GDM1 (cell line): ENCODE data around the gene SAP30L.
A peak's percentile ranks its signal among the peaks of the same experiment; 100 is the strongest.

Experiments used
- DNase-seq: peaks from one replicate; lab custom pipeline; 2025; lab: John Stamatoyannopoulos, UW

SAP30L gene

DNA sequence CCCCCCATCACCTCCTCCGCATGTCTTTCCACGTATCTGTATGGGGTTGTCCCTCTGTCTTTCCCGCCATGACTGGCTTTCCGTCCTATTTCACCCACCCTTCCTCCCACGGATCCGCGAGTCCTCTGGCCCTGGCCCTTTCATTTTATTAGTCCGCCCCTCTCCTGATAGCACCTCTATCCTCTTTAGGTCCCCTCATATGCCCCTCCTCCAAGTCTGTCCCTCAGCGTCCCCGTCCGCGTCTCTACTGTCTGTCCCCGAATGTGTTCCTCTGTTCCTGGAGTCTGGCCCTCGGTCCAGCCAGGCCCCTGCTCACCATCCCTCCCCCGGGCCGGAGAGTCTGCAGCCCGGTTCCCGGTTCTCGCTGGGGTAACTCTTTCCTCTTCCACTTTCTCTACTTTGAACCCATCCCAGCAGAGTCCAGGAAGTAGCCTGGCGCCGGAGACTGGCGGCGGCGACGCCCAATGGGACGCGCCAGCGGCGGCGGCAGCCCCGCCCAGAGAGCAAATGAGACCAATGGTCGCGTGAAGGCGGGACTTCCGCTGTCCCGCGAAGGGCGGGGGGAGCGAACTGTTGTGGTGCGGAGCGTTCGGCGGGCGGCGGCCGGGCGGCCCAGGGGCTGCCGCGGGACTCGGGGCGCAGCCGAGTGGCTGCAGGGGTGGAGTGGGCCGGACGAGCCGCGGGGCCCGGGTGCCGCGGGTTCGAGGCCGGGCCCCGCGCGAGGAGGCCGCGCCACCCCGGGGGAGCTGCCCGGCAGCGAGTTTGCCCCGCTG is at the start of gene SAP30L:
Gene SAP30L, plus strand, starts transcription at position 576 of the 773 bp plus-strand sequence. CDS start 608 bp downstream, outside the sequence.
- DNase-seq: peak; percentile 93

- no peak for DNase-seq
Measured at GRCh38 chr5:154396128-154396527, 49.7 kb upstream of the SAP30L start.

DNA sequence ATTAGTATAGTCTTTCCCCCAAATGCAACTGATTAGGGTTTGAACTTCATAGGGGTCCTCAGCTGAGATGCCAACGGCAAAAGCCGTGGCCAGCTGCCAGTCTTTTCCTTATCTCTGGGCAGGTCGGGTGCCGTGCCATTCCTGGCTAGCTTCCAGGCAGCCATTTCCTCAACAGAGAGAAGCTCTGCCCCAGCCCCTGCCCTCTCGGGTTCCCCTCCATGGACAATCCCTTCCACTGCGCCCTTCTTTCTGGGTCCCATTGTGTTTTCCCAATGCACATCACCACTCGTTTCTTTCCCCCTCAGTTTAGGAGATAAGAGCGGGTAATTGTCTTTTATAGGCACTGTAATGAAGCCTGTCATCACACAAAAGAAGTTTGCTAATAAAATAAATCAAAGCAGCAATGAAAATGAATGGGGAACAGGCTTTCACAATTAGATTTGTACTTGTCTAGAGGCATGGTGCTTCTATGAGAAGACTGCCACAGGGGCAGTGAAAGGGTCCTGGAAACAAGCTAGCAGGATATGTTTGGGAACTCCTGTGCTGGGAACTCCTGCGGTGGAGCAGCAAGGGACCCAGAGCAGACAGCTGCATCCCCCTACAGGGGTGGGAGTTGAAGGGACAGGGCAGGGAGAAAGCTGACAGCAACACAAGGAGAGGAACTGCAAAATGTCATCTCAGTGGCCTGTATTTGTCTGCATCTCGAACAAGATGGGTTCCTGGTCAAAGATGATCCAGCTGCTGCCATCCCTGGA is 48.0 kb upstream of the SAP30L start:
- no peak for DNase-seq

- no peak for DNase-seq
Measured at GRCh38 chr5:154400678-154401077, 45.1 kb upstream of the SAP30L start.

GRCh38 chr5:154401355-154401754 is 44.4 kb upstream of the SAP30L start:
- DNase-seq: no peak

GRCh38 chr5:154401931-154402330 is 43.9 kb upstream of the SAP30L start:
- no peak for DNase-seq

- DNase-seq: no peak
Measured at GRCh38 chr5:154402611-154403010, 43.2 kb upstream of the SAP30L start.

DNA sequence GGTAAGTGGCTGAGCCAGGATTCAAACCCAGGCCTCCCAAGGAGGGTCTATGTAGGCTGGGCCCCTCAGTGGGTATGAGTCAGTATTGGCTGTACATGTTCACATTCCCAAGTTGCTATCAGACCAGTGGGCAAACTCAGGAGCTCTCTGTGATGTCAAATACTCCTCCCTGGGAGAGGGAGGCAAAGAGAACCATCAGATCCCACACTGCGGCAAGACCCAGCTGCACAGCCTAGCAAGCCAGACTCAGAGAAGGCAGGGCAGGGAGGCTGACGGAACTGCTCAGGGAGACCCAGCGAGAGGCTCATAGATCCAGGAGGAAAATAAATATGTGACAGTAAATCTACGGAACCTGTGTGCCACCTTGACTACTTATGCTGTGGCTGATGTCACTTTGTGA is 42.6 kb upstream of the SAP30L start:
- no peak for DNase-seq

- DNase-seq: no peak
Measured at GRCh38 chr5:154403776-154404387, 41.9 kb upstream of the SAP30L start.

GRCh38 chr5:154405078-154405792 is 40.6 kb upstream of the SAP30L start:
- DNase-seq: peak; percentile 69

GRCh38 chr5:154406231-154406630 is 39.6 kb upstream of the SAP30L start:
- DNase-seq: no peak

GRCh38 chr5:154406826-154407225 is 39.0 kb upstream of the SAP30L start:
- no peak for DNase-seq

- no peak for DNase-seq
Measured at GRCh38 chr5:154408811-154409210, 37.0 kb upstream of the SAP30L start.

- DNase-seq: no peak
Measured at GRCh38 chr5:154409230-154409840, 36.5 kb upstream of the SAP30L start.

DNA sequence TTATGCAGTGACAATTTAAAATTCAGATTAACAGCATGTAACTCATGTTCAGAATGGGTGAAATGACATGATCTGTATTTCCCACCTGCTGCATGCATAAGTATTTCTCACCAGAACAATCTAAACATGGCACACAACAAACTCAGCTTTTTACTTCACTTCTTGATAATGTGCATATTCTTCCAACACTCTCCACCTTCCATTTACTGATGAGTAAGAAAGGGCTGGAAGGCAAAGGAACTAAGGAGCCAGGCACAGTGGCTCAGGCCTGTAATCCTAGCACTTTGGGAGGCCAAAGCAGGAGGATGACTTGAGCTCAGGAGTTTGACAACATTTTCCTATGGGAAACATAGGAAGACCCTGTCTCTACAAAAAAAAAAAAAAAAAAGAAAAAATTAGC is 35.8 kb upstream of the SAP30L start:
- DNase-seq: no peak

- DNase-seq: no peak
Measured at GRCh38 chr5:154410786-154411185, 35.0 kb upstream of the SAP30L start.

GRCh38 chr5:154411338-154411737 is 34.5 kb upstream of the SAP30L start:
- DNase-seq: no peak

GRCh38 chr5:154412316-154412715 is 33.5 kb upstream of the SAP30L start:
- no peak for DNase-seq

- no peak for DNase-seq
Measured at GRCh38 chr5:154412925-154413324, 32.9 kb upstream of the SAP30L start.

- no peak for DNase-seq
Measured at GRCh38 chr5:154415114-154415513, 30.7 kb upstream of the SAP30L start.

DNA sequence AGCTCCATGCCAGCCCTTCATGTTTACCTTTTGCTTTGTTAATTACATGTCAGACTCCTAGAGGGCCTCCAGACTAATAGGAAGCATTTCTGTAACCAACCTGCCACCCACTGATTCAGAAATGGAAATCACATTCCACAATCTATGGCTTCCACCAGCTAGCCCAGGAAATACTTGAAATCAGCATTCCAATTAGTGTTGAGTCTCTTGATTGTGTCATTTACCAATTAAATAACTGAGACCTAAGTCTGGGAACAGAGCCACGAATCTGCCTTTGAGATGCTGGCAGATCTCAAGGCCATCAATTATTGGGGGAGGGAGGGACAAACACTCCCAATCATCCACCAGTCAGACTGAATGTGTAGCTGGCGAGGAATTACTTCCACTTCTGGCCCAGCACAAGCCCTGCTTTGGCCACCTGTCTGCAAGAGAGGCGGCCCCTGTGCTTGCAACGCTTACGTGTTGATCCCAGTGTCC is 27.4 kb upstream of the SAP30L start:
- DNase-seq: no peak

GRCh38 chr5:154419236-154419635 is 26.6 kb upstream of the SAP30L start:
- DNase-seq: no peak
